Smooth muscle cell (in vitro differentiated cells): ENCODE data around the gene TEKT2. TPM values are rescaled to one million over a fixed set of nuclear protein-coding genes. Genes with fewer than 3 reads are reported as not detected.

ENCODE experiments used
- DNase-seq: peaks from one replicate; lab custom pipeline; 2025; ENCODE audit not compliant: unreplicated experiment; lab: John Stamatoyannopoulos, UW
- H2AFZ ChIP-seq: fragments of 200-600 bp; sonication (generic); 2 replicates; pipeline ENCODE4 v1.6.0; 2016; ENCODE audit warnings: antibody characterized with exemption, low read depth, mild to moderate bottlenecking
- H3F3A ChIP-seq: fragments of 200-600 bp; sonication (generic); 2 replicates; pipeline ENCODE4 v1.6.0; 2017; ENCODE audit warnings: antibody characterized with exemption, low read depth
- H3K27ac ChIP-seq: fragments of 200-600 bp; sonication (generic); 2 replicates; pipeline ENCODE4 v1.5.1; 2016; ENCODE audit warnings: low read depth, mild to moderate bottlenecking
- H3K27me3 ChIP-seq: fragments of 200-600 bp; sonication (generic); 2 replicates; pipeline ENCODE4 v1.6.1; 2016; ENCODE audit warnings: low read depth, mild to moderate bottlenecking
- H3K36me3 ChIP-seq: fragments of 200-600 bp; sonication (generic); 2 replicates; pipeline ENCODE4 v1.5.1; 2016; ENCODE audit warnings: low read depth
- H3K4me1 ChIP-seq: fragments of 200-600 bp; sonication (generic); 2 replicates; pipeline ENCODE4 v1.5.1; 2016; ENCODE audit warnings: low read depth
- H3K4me2 ChIP-seq: fragments of 200-600 bp; sonication (generic); 2 replicates; pipeline ENCODE4 v1.6.0; 2016; ENCODE audit warnings: mild to moderate bottlenecking
- H3K4me3 ChIP-seq: fragments of 200-600 bp; sonication (generic); 2 replicates; pipeline ENCODE4 v1.5.1; 2016; ENCODE audit warnings: mild to moderate bottlenecking
- H3K79me2 ChIP-seq: fragments of 200-600 bp; sonication (generic); 2 replicates; pipeline ENCODE4 v1.6.0; 2016; ENCODE audit warnings: low read depth, mild to moderate bottlenecking
- H3K9ac ChIP-seq: fragments of 200-600 bp; sonication (generic); 2 replicates; pipeline ENCODE4 v1.6.0; 2016; ENCODE audit warnings: low read depth
- H3K9me3 ChIP-seq: fragments of 200-600 bp; sonication (generic); replicated peaks from 2 replicates; pipeline ENCODE4 v1.5.1; 2016; ENCODE audit warnings: low read depth
- H4K20me1 ChIP-seq: fragments of 200-600 bp; sonication (generic); 2 replicates; pipeline ENCODE4 v1.6.0; 2016; ENCODE audit warnings: low read depth
- CTCF ChIP-seq: fragments of 200-600 bp; sonication (generic); IDR thresholded peaks from 2 replicates; pipeline ENCODE4 v1.5.1; 2017; ENCODE audit warnings: borderline replicate concordance, mild to moderate bottlenecking, antibody characterized with exemption; ENCODE audit not compliant: insufficient read depth, poor library complexity, severe bottlenecking
- WGBS: methylation state at CpG from one replicate; pipeline ENCODE4 v1.1.7; 2016; ENCODE audit warnings: low lambda C conversion rate; 5-methylcytosine and 5-hydroxymethylcytosine counted together
- polyA plus RNA-seq: library from polyadenylated mRNA; unstranded; fragments of >200 nt; fragmentation: Nextera tagmentation; extraction: Ambion mirVana; gene quantifications from 2 replicates; pipeline ENCODE4 v1.2.1, GENCODE V29; 2016
- total RNA-seq: library from RNA; depleted of rRNA; stranded (reverse); fragments of >200 nt; gene quantifications from 2 replicates; pipeline ENCODE4 v1.2.3, GENCODE V29; 2014

Gene TEKT2
- total and polyA plus RNA-seq, 2 experiments from 2014 or later, result 0.27 to 0.85 TPM

- peak within 1 kb of the TSS; percentile 82 for H3K4me2 ChIP-seq
- no peak within 1 kb of the TSS for H3K9ac ChIP-seq
- H3K4me3 ChIP-seq, result peak within 1 kb of the TSS; percentile 43
- no peak for DNase-seq
- no peaks in the 10 kb centered on the region for H3F3A ChIP-seq
- no peaks in the 10 kb centered on the region for H3K9me3 ChIP-seq
- no peak within 1 kb of the TSS for H2AFZ ChIP-seq
- no peak within 1 kb of the TSS for H3K27ac ChIP-seq
- no peaks in the 10 kb centered on the region for H3K79me2 ChIP-seq
- H3K27me3 ChIP-seq, result peaks cover 3% of the 10 kb centered on the region
- H3K36me3 ChIP-seq, result no peaks in the 10 kb centered on the region
- H4K20me1 ChIP-seq, result no peaks in the 10 kb centered on the region
- 55% methylated on average over 19 of the region's 77 CpGs for WGBS
- no peak for TF ChIP-seq CTCF
- no peaks in the 10 kb centered on the region for H3K4me1 ChIP-seq
These were observed 41.5 kb downstream of the TEKT2 start, which contains the start of gene COL8A2 for GRCh38 chr1:36125129-36125991. TSS of gene COL8A2 (minus strand) at chr1:36125222. CDS start at chr1:36100242, 24,980 bp downstream.

- Histone ChIP-seq H3K27me3 (peaks cover 3% of the 10 kb centered on the region), H3K9ac (no peak overlapping the region)
These were observed 42.3 kb downstream of the TEKT2 start for GRCh38 chr1:36126005-36126716.

GRCh38 chr1:36126797-36127500, 43.1 kb downstream of the TEKT2 start:
- H3K9ac ChIP-seq, result no peak overlapping the region
- DNase-seq, result no peak
- 76% methylated on average over 4 of the region's 7 CpGs for WGBS

More at GRCh38 chr1:36126005-36126716, 42.3 kb downstream of the TEKT2 start:
- H3K4me2 ChIP-seq, result no peak overlapping the region
- no peak for TF ChIP-seq CTCF
- no peaks in the 10 kb centered on the region for H3K79me2 ChIP-seq
- no peak overlapping the region for H2AFZ ChIP-seq
- H3K36me3 ChIP-seq, result no peaks in the 10 kb centered on the region
- H3F3A ChIP-seq, result no peaks in the 10 kb centered on the region
- no peak overlapping the region for H3K4me3 ChIP-seq
- H3K27ac ChIP-seq, result no peak overlapping the region
- H3K4me1 ChIP-seq, result no peaks in the 10 kb centered on the region
- 91% methylated on average over 21 of the region's 21 CpGs for WGBS
- no peaks in the 10 kb centered on the region for H3K9me3 ChIP-seq
- DNase-seq, result no peak
- no peaks in the 10 kb centered on the region for H4K20me1 ChIP-seq

More at GRCh38 chr1:36126797-36127500, 43.1 kb downstream of the TEKT2 start:
- no peak overlapping the region for H2AFZ ChIP-seq
- no peak overlapping the region for H3K27ac ChIP-seq
- H3K4me2 ChIP-seq, result no peak overlapping the region
- H3K4me3 ChIP-seq, result no peak overlapping the region
- no peak for TF ChIP-seq CTCF
- H3F3A ChIP-seq, result no peaks in the 10 kb centered on the region
- H3K27me3 ChIP-seq, result peaks cover 3% of the 10 kb centered on the region
- H4K20me1 ChIP-seq, result no peaks in the 10 kb centered on the region
- H3K4me1 ChIP-seq, result no peaks in the 10 kb centered on the region
- no peaks in the 10 kb centered on the region for H3K9me3 ChIP-seq
- no peaks in the 10 kb centered on the region for H3K36me3 ChIP-seq
- no peaks in the 10 kb centered on the region for H3K79me2 ChIP-seq
